GM12878 (cell line): ENCODE measurements around the gene ASNSD1. TPM values are rescaled to one million over a fixed set of nuclear protein-coding genes. Genes with fewer than 3 reads are reported as not detected.

Experiments
- CREM ChIP-seq: IDR thresholded peaks from 2 replicates; pipeline ENCODE4 v1.6.1; 2014; ENCODE audit warnings: antibody characterized with exemption, low read depth
- CTCF ChIP-seq, 3 experiments: IDR thresholded peaks in 2 of 3; conservative IDR thresholded peaks in 1 of 3; 2 replicates each; pipeline ENCODE4 v1.5.1; 2011; ENCODE audit warnings: low read depth in 3 of 3, low read length in 3 of 3, mild to moderate bottlenecking in 3 of 3, control low read depth in 2 of 3, moderate library complexity in 2 of 3, inconsistent platforms in 1 of 3, mixed read lengths in 1 of 3; ENCODE audit not compliant: control insufficient read depth in 2 of 3, insufficient read depth in 1 of 3; ENCODE audit errors: extremely low read depth in 1 of 3
- MAX ChIP-seq: IDR thresholded peaks from 2 replicates; pipeline ENCODE4 v1.6.1; 2012; ENCODE audit warnings: low read depth, low read length, improper control_type of control experiment
- MEF2B ChIP-seq: fragments of 450-650 bp; IDR thresholded peaks from 2 replicates; pipeline ENCODE4 v1.6.1; 2018; ENCODE audit warnings: mild to moderate bottlenecking, moderate library complexity; ENCODE audit not compliant: partially characterized antibody, poor library complexity, severe bottlenecking
- PBX3 ChIP-seq: IDR thresholded peaks from 2 replicates; pipeline ENCODE4 v1.6.1; 2011; ENCODE audit warnings: mild to moderate bottlenecking, low read depth, low read length, moderate library complexity; ENCODE audit not compliant: insufficient replicate concordance
- POU2F2 ChIP-seq: IDR thresholded peaks from 3 replicates; pipeline ENCODE4 v1.6.1; 2011; ENCODE audit warnings: low read depth, mild to moderate bottlenecking, low read length, borderline replicate concordance
- REST ChIP-seq: IDR thresholded peaks from 2 replicates; pipeline ENCODE4 v1.6.1; 2012; ENCODE audit warnings: mild to moderate bottlenecking, low read depth, low read length
- SREBF2 ChIP-seq: IDR thresholded peaks from 2 replicates; pipeline ENCODE4 v1.6.1; 2012; ENCODE audit warnings: mild to moderate bottlenecking, low read length
- USF1 ChIP-seq: IDR thresholded peaks from 2 replicates; pipeline ENCODE4 v1.6.1; 2011; ENCODE audit warnings: borderline replicate concordance, low read depth, mild to moderate bottlenecking, moderate library complexity, mixed read lengths, low read length; ENCODE audit not compliant: insufficient read depth; ENCODE audit errors: extremely low read length
- YY1 ChIP-seq: IDR thresholded peaks from 2 replicates; pipeline ENCODE4 v1.6.1; 2011; ENCODE audit warnings: low read depth, mild to moderate bottlenecking, low read length
- ZNF687 ChIP-seq: fragments of 450-650 bp; IDR thresholded peaks from 2 replicates; pipeline ENCODE4 v1.6.1; 2017; ENCODE audit warnings: mild to moderate bottlenecking, moderate library complexity
- polyA plus RNA-seq, 11 experiments: library from polyadenylated mRNA; depleted of rRNA in 4 of 11; unstranded in 6 of 11; stranded (reverse) in 5 of 11; fragments of >200 nt; fragmentation: Nextera tagmentation in 4 of 11; fragmentation: Illumina TruSeq in 1 of 11; extraction: Ambion mirVana in 4 of 11; extraction: Trizol in 1 of 11; gene quantifications; 1 replicate in 1 of 11; 2 replicates in 10 of 11; pipeline versions ENCODE4 v1.2.1 to v1.2.3, GENCODE V29; 2011 to 2016; ENCODE audit warnings: inconsistent platforms in 2 of 11, missing spikeins in 2 of 11, low read depth in 1 of 11
- total RNA-seq, 4 experiments: library from RNA; depleted of rRNA in 3 of 4; stranded (reverse); fragments of >200 nt in 3 of 4; fragmentation: Illumina TruSeq in 1 of 4; extraction: Trizol in 1 of 4; gene quantifications; 2 replicates each; pipeline versions ENCODE4 v1.2.1 to v1.2.3, GENCODE V29; 2013 to 2021

ASNSD1 gene
- total and polyA plus RNA-seq, 10 of the 15 experiments (the other 5 are each of a cell fraction or from before 2014, with no cell fraction given), result 39.1 to 89.8 (median 72.1) TPM

GRCh38 chr2:189674374-189675112, 13.3 kb downstream of the ASNSD1 start, which contains the start of gene ANKAR (continued):
- peak; percentile 30; the same call in 1 of the 3 replicates for TF ChIP-seq POU2F2
- peak; percentile 76 for TF ChIP-seq MAX
- no peak for TF ChIP-seq REST
- TF ChIP-seq YY1, result peak; percentile 82
- 0 out of 2 replicates have a peak, but pooled peaks have one; percentile 11 for TF ChIP-seq CREM
- no peak for TF ChIP-seq PBX3
- no peak for TF ChIP-seq USF1
- TF ChIP-seq SREBF2, result no peak
- TF ChIP-seq CTCF (IDR thresholded peaks at IDR 0.05 in 2 of 3, conservative IDR thresholded peaks at IDR 0.05 in 1 of 3; ENCODE audit: control insufficient read depth in 2 of 3, extremely low read depth in 1 of 3, insufficient read depth in 1 of 3, low read depth in 3 of 3, low read length in 3 of 3), result peak; percentile 76 to 80 (median 76); a peak in 5 of 6 replicates
- TF ChIP-seq MEF2B, result peak; percentile 62
- peak; percentile 95 for TF ChIP-seq ZNF687
